Thyroid gland (tissue), 4 donors: ENCODE measurements around the gene RASGRF2. TPM values are rescaled to one million over a fixed set of nuclear protein-coding genes. Genes with fewer than 3 reads are reported as not detected.
A peak's percentile ranks its signal among the peaks of the same experiment; 100 is the strongest.

Experiments
- DNase-seq, 2 donors: peaks; one replicate each; pipeline ENCODE4 v3.0.0-alpha.2; 2019
- H3K27ac ChIP-seq, 3 donors: fragments of 200-600 bp; sonication (generic); 1 replicate in 2 of 3; 2 replicates in 1 of 3; pipeline ENCODE4 v1.5.1; 2016 to 2019; ENCODE audit warnings: mild to moderate bottlenecking in 1 of 3, moderate library complexity in 1 of 3
- H3K27me3 ChIP-seq: fragments of 200-600 bp; sonication (generic); one replicate; pipeline ENCODE4 v1.5.1; 2019
- H3K36me3 ChIP-seq, 2 donors: fragments of 200-600 bp; sonication (generic); one replicate each; pipeline ENCODE4 v1.5.1; 2016 to 2019
- H3K4me1 ChIP-seq, 2 donors: fragments of 200-600 bp; sonication (generic); one replicate each; pipeline ENCODE4 v1.5.1; 2017 to 2019
- H3K4me3 ChIP-seq, 3 donors: fragments of 200-600 bp; sonication (generic); replicated peaks in 1 of 3; 1 replicate in 2 of 3; 2 replicates in 1 of 3; pipeline ENCODE4 v1.5.1; 2016; ENCODE audit warnings: mild to moderate bottlenecking in 1 of 3
- H3K9me3 ChIP-seq: fragments of 200-600 bp; sonication (generic); one replicate; pipeline ENCODE4 v1.5.1; 2017
- POLR2A ChIP-seq, 2 donors: fragments of 450-650 bp; IDR thresholded peaks; one replicate each; pipeline ENCODE4 v1.6.1; 2017; ENCODE audit warnings: antibody characterized with exemption in 2 of 2, mild to moderate bottlenecking in 2 of 2, moderate library complexity in 1 of 2
- WGBS, 2 donors: methylation state at CpG; one replicate each; pipeline ENCODE4 v1.1.5; 2017; 5-methylcytosine and 5-hydroxymethylcytosine counted together
- intact Hi-C: fragments of 100-400 bp; cut with DNase I; formaldehyde crosslinking; loops from one replicate; pipeline ENCODE4 v1.15.1; 2023
- total RNA-seq, 4 donors: library from RNA; depleted of rRNA; stranded (reverse); fragments of >200 nt; gene quantifications; one replicate each; pipeline ENCODE4 v1.2.3, GENCODE V29; 2016
- TF ChIP-seq, protein P1 (sequence below), 6 experiments: fragments of 200-600 bp in 3 of 6; fragments of 450-650 bp in 3 of 6; sonication (generic) in 3 of 6; IDR thresholded peaks; one replicate each; pipeline ENCODE4 v1.5.1; 2016 to 2019; ENCODE audit warnings: antibody characterized with exemption in 6 of 6, mild to moderate bottlenecking in 2 of 6, inconsistent platforms in 1 of 6, moderate library complexity in 1 of 6

The RASGRF2 gene
- total RNA-seq, 4 donors from 2014 or later: 9.2 to 18.8 (median 14.8) TPM

DNA sequence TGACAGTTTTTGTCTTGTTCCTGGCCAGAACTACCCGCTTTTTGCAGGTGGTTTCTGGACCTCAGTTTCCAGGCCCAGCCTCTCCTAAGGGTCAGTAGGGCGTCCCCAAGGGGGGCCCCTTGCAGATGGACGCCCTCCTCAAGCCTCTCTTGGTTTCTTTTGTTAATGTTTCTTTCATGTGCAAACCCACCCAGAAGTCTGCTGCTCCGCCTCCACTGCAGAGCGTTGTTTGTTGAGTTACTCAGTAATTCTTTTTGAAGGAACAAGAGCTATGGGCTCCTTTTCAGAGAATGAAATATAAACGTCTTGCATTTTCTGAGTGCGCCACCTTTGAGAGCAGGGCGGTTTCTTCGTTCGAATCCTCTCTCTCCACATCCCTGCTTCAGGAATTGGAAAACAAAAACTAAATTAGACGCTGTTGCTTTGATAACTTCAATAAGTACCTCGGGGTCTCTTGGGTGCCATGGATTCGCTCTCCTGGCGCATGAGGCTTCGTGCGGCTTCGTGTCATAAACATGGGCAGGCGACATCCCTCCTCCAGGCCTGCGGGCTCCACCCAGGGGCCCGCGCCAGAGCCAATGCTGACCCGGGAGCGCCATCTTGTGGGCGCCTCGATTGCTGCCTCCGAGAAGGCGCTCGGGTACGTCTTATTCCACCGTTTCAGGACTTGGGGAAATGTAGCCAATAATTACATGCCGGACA is 234.6 kb downstream of the RASGRF2 start:
- DNase-seq: peak; percentile 76 to 85
- no peaks in the 10 kb centered on the region for H3K27me3 ChIP-seq
- H3K4me3 ChIP-seq: no peak overlapping the region
- WGBS, 2 donors: 26 to 33% methylated on average over 26 to 31 of the region's 31 CpGs
- H3K27ac ChIP-seq: no peak overlapping the region
- peaks cover 0 to 6% of the 10 kb centered on the region in 2 donors for H3K4me1 ChIP-seq
- H3K36me3 ChIP-seq: no peaks in the 10 kb centered on the region
- intact Hi-C loops: loop anchor here (10.0 kb wide), 1 partner anchor 510 kb away; no protein-coding TSS in a partner anchor
- no peak for TF ChIP-seq POLR2A (IDR thresholded peaks at IDR 0.05)
- TF ChIP-seq, protein P1, sequence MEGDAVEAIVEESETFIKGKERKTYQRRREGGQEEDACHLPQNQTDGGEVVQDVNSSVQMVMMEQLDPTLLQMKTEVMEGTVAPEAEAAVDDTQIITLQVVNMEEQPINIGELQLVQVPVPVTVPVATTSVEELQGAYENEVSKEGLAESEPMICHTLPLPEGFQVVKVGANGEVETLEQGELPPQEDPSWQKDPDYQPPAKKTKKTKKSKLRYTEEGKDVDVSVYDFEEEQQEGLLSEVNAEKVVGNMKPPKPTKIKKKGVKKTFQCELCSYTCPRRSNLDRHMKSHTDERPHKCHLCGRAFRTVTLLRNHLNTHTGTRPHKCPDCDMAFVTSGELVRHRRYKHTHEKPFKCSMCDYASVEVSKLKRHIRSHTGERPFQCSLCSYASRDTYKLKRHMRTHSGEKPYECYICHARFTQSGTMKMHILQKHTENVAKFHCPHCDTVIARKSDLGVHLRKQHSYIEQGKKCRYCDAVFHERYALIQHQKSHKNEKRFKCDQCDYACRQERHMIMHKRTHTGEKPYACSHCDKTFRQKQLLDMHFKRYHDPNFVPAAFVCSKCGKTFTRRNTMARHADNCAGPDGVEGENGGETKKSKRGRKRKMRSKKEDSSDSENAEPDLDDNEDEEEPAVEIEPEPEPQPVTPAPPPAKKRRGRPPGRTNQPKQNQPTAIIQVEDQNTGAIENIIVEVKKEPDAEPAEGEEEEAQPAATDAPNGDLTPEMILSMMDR (IDR thresholded peaks at IDR 0.05): peak; percentile 73 to 95 (median 80)
- H3K9me3 ChIP-seq: no peaks in the 10 kb centered on the region

DNA sequence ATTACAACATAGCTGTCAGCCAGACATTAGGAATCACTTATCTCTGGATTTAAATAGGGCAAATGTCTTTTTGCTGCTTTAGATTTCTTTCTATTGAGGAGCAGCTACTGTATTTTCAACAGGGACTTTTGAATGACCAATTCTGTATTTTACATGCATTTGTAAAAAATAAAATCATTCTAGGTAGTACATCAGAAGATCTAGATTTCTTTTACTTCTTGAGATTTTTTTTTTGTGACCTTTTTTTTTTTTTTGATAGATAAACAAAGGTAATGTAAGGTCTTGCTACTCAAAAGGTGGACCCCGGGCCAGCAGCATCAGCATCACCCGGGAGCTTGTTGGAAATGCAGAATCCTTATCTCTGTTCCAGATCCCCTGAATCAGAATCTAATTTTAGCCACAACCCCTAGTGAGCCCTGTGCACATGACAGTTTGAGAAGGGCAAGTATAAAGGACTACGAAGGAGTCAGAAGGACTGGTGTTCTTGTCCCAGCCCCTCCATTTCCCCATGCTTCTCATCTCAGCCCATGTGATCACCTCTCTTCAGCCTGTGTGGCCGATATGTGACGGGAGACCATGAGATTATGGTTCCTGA is 235.3 kb downstream of the RASGRF2 start:
- no peaks in the 10 kb centered on the region for H3K9me3 ChIP-seq
- intact Hi-C loops: loop anchor here (10.0 kb wide), 1 partner anchor 511 kb away; no protein-coding TSS in a partner anchor
- no peak overlapping the region for H3K27ac ChIP-seq
- H3K27me3 ChIP-seq: no peaks in the 10 kb centered on the region
- H3K4me3 ChIP-seq: no peak overlapping the region
- H3K4me1 ChIP-seq: peaks cover 0 to 6% of the 10 kb centered on the region in 2 donors
- no peak for TF ChIP-seq POLR2A (IDR thresholded peaks at IDR 0.05)
- TF ChIP-seq, protein P1 (IDR thresholded peaks at IDR 0.05): no peak
- WGBS, 2 donors: 68 to 72% methylated on average over 5 of the region's 5 CpGs
- H3K36me3 ChIP-seq: no peaks in the 10 kb centered on the region
- no peak for DNase-seq

DNA sequence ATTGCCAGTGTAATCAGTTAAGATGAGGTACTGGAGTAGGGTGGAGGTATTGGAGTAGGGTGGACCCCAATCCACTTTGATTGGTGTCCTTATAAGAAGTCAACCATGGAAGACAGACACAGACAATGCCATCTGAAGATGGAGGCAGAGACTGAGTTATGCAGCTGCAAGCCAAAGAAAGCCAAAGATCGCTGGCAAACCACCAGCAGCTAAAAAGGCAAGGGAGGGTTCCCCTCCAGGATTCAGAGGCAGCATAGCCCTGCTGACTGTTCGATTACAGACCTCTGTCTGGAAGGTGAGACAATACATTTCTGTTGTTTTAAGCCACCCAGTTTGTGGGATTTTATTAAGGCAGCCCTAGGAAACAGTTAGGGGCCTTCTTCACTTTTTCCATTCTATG is 242.5 kb downstream of the RASGRF2 start:
- no peaks in the 10 kb centered on the region for H3K9me3 ChIP-seq
- WGBS, 2 donors: 14 to 24% methylated on average over 2 of the region's 2 CpGs
- intact Hi-C loops: no loop called here
- H3K27ac ChIP-seq: no peak overlapping the region
- TF ChIP-seq, protein P1 (IDR thresholded peaks at IDR 0.05): no peak
- no peaks in the 10 kb centered on the region for H3K4me1 ChIP-seq
- no peaks in the 10 kb centered on the region for H3K27me3 ChIP-seq
- DNase-seq: peak; percentile 21 to 42
- H3K4me3 ChIP-seq: no peak overlapping the region
- H3K36me3 ChIP-seq: no peaks in the 10 kb centered on the region

DNA sequence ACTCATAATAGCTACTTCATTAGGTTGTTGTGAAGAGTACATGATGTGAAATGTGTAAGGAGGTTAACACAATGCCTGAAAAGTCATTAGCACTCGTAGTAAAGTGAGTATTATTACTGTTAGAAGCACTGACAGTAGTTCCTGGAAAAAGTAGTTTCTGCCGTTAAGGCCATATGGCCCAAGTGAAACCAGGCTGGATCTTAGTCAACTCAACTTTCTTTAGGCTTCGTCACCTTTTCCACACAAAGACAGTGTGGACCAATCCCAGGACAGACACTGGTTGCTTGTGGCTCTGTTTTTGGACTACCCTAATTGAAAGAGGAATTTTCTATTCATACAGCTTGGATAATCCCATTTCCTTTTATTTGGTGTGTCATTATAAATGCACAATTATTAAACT is 243.6 kb downstream of the RASGRF2 start:
- Histone ChIP-seq H3K36me3 (no peaks in the 10 kb centered on the region), H3K27me3 (no peaks in the 10 kb centered on the region), H3K4me3 (no peak overlapping the region), H3K4me1 (no peaks in the 10 kb centered on the region), H3K9me3 (no peaks in the 10 kb centered on the region), H3K27ac (no peak overlapping the region)
- no peak for TF ChIP-seq POLR2A (IDR thresholded peaks at IDR 0.05)
- TF ChIP-seq, protein P1 (IDR thresholded peaks at IDR 0.05): no peak
- 91 to 96% methylated on average over 3 of the region's 3 CpGs for WGBS, 2 donors
- DNase-seq: no peak
- intact Hi-C loops: no loop called here

DNA sequence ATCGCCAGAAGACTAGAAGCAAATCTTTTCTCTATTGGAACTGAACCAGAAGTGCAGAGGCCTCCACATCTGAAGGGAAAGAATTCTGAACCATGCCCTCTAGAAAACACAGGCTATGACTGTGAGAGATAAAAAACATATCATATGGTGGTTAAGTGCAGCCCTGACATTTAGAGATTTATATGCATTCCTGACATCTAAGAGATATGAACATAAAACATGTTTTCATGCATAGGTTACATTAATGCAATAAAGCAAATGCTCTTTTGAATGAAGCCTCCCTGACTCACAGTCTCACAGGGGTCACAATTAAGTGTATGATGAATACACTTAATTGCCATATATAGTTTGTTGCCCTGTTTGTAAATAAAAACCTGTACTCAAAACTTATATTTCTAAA is 244.0 kb downstream of the RASGRF2 start:
- TF ChIP-seq, protein P1 (IDR thresholded peaks at IDR 0.05): no peak
- no peak for TF ChIP-seq POLR2A (IDR thresholded peaks at IDR 0.05)
- 97 to 100% methylated on average over 1 of the region's 1 CpG for WGBS, 2 donors
- Histone ChIP-seq H3K4me3 (no peak overlapping the region), H3K9me3 (no peaks in the 10 kb centered on the region), H3K4me1 (no peaks in the 10 kb centered on the region), H3K36me3 (no peaks in the 10 kb centered on the region), H3K27me3 (no peaks in the 10 kb centered on the region), H3K27ac (no peak overlapping the region)
- intact Hi-C loops: no loop called here
- DNase-seq: no peak
